ENCODE data around the gene ZNF407. TPM values are rescaled to one million over a fixed set of nuclear protein-coding genes. Genes with fewer than 3 reads are reported as not detected.

The ZNF407 gene
- total RNA-seq, 1 experiment from 2014 or later, result 7.6 TPM

DNA sequence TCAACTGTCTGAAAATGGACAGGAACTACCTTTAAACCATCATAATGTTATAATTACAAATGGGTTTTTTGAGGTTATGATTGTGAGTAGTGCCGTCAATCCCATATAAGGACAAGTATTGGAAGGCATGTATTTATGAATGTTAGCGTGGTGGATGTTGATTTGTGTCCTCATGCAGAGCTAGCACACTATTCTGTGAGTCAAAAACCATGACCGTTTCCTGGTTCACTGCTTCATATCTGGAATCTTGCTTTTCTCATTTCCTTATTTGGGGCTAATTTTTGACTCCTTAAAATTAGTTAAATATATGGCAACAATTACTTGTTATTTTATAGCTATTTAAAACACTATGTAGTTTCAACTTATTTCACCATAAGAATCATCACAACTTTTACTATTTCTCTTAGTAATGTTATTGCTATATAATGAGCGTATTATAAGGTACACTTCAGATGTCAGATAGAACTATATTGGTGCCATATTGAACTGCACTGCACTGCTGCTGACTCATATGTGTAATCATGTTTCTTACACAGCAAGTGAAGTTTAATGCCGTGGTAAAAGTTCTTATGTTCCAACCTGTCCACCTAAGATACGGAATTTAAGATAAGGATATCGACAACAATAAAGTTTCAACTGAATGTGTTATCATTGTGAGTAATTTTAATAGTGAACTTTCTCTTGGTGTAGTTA, 418.5 kb downstream of the ZNF407 start:
- no peak overlapping the region for H3K4me2 ChIP-seq (ENCODE audit: low read length)
- no peak for TF ChIP-seq RAD21 (IDR thresholded peaks at IDR 0.05; ENCODE audit: low read depth)
- TF ChIP-seq POLR2AphosphoS5 (IDR thresholded peaks at IDR 0.05; ENCODE audit: low read depth, low read length), result no peak
- no peak for TF ChIP-seq EGR1 (IDR thresholded peaks at IDR 0.05; ENCODE audit: low read depth)
- TF ChIP-seq CEBPB (IDR thresholded peaks at IDR 0.05; ENCODE audit: low read depth), result no peak
- TF ChIP-seq SRF (IDR thresholded peaks at IDR 0.05; ENCODE audit: low read depth), result no peak
- H3K27ac ChIP-seq (ENCODE audit: low read depth, low read length), result no peak overlapping the region
- no peaks in the 10 kb centered on the region for H3K27me3 ChIP-seq (ENCODE audit: insufficient read depth, low read length)
- H2AFZ ChIP-seq (ENCODE audit: low read depth, low read length, poor library complexity, severe bottlenecking), result no peak overlapping the region
- intact Hi-C loops (cut with micrococcal nuclease), result no loop called here
- no peak for ATAC-seq
- no peaks in the 10 kb centered on the region for H3K4me1 ChIP-seq (ENCODE audit: control insufficient read depth in 1 of 2, insufficient read depth in 2 of 2, low read length in 2 of 2)
- no peaks in the 10 kb centered on the region; a peak in 1 of 4 replicates for H3K9me3 ChIP-seq (ENCODE audit: control insufficient read depth in 1 of 2, insufficient read depth in 1 of 2, low read depth in 1 of 2, low read length in 2 of 2)
- POLR2A ChIA-PET, result no interaction called here
- no peaks in the 10 kb centered on the region for H3K36me3 ChIP-seq (ENCODE audit: control insufficient read depth in 1 of 2, insufficient read depth in 2 of 2, low read length in 2 of 2)
- no peaks in the 10 kb centered on the region for H3K79me2 ChIP-seq (ENCODE audit: insufficient read depth, low read length)
- BruUV-seq (replicated peaks), result no TSS peak
- RAD21 ChIA-PET (ENCODE audit: low non-redundant PET in 1 of 2, low total read pairs in 2 of 2, uncharacterized antibody in 2 of 2, unreplicated experiment in 2 of 2), result no interaction called here
- no peaks in the 10 kb centered on the region for H3K9me2 ChIP-seq (ENCODE audit: insufficient read depth)
- H4K20me1 ChIP-seq (ENCODE audit: insufficient read depth), result no peaks in the 10 kb centered on the region
- no peak overlapping the region for H3K9ac ChIP-seq (ENCODE audit: low read length)
- no peak overlapping the region for H3K4me3 ChIP-seq (replicated peaks in 1 of 2; ENCODE audit: low read depth in 1 of 2, low read length in 2 of 2)
- DNase-seq (ENCODE audit: low read depth, low spot score), result no peak
- CTCF ChIA-PET, result no interaction called here

DNA sequence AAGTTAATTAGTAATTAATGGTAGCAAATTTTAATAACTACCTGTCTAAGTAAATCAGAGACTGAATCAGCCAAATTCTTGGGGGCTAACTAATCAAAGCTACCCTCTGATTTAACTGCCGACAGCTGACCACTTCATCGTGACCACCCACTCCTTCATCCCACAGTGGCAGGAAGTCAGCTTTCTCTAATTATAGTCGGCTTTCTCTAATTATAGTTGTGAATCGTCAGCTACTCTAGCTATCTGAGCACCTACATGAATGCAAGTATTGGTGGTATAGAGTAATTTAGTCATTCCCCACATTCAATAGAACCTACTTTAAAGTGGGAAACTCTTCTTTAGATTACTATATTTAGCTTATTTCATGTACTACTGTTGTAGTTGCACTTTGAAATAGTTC, 425.8 kb downstream of the ZNF407 start:
- ChIA-PET POLR2A (no interaction called here), RAD21 (ENCODE audit: low non-redundant PET in 1 of 2, low total read pairs in 2 of 2, uncharacterized antibody in 2 of 2, unreplicated experiment in 2 of 2) (no interaction called here), CTCF (no interaction called here)
- ATAC-seq (no peak), DNase-seq (ENCODE audit: low read depth, low spot score) (no peak)
- Histone ChIP-seq H3K4me3 (replicated peaks in 1 of 2; ENCODE audit: low read depth in 1 of 2, low read length in 2 of 2) (no peak overlapping the region), H3K79me2 (ENCODE audit: insufficient read depth, low read length) (no peaks in the 10 kb centered on the region), H3K9ac (ENCODE audit: low read length) (no peak overlapping the region), H3K27ac (ENCODE audit: low read depth, low read length) (no peak overlapping the region), H3K36me3 (ENCODE audit: control insufficient read depth in 1 of 2, insufficient read depth in 2 of 2, low read length in 2 of 2) (no peaks in the 10 kb centered on the region), H3K4me1 (ENCODE audit: control insufficient read depth in 1 of 2, insufficient read depth in 2 of 2, low read length in 2 of 2) (no peaks in the 10 kb centered on the region), H4K20me1 (ENCODE audit: insufficient read depth) (no peaks in the 10 kb centered on the region), H3K27me3 (ENCODE audit: insufficient read depth, low read length) (no peaks in the 10 kb centered on the region), H3K4me2 (ENCODE audit: low read length) (no peak overlapping the region), H2AFZ (ENCODE audit: low read depth, low read length, poor library complexity, severe bottlenecking) (no peak overlapping the region), H3K9me3 (ENCODE audit: control insufficient read depth in 1 of 2, insufficient read depth in 1 of 2, low read depth in 1 of 2, low read length in 2 of 2) (no peaks in the 10 kb centered on the region), H3K9me2 (ENCODE audit: insufficient read depth) (no peaks in the 10 kb centered on the region)
- intact Hi-C loops (cut with micrococcal nuclease), result no loop called here
- BruUV-seq (replicated peaks), result no TSS peak
- no peak for TF ChIP-seq TCF7L2 (IDR thresholded peaks at IDR 0.05; ENCODE audit: borderline replicate concordance, extremely low read depth, insufficient read depth, insufficient read length)
